Right forelimb (tissue), 1 donor: ENCODE data around the gene CFAP74.

Experiments
- DNase-seq: peaks from one replicate; pipeline ENCODE4 v3.0.0-alpha.2; 2018

The CFAP74 gene

DNA sequence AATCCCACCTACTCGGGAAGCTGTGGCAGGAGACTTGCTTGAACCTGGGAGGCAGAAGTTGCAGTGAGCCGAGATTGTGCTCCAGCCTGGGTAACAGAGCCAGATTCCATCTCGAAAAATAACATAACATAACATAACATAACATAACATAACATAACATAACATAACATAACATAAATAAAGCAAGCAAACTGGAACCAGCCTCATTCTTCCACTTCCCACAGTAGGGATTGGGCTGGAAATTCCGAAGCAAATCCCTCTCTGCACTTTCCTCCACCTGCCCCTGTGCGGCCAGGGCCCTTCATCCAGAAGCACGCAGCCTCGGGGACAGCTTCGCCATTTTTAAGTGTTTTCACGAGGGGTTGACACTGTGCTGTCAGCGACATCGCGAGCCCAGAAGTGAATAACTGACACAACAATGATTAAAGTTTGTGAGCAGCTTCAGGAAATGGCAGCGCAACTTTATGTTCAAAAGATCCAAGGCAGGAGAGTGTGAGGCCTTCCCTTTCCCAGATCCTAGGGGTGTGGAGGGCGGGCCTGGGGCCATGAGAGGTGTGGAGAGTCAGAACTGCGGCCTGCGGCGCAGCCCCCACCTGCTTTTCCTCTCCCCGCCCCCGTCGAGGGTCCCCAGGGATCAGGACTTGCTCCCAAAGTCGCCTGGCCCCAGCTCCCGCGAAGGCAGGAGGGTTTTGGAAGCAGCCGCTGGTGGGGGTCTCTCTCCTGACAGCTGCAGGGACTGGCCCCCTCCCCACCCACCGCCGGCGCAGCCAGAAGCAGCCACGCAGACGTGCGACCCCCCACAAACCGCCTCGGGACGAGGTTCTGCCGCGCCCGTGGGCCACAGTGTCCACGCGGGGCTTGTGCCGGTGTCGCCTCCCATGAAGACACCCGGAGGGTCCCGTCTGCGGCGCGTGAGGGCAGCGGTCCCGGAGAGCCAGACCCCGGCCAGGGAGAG lies 14.9 kb upstream of the CFAP74 start:
- no peak for DNase-seq

DNA sequence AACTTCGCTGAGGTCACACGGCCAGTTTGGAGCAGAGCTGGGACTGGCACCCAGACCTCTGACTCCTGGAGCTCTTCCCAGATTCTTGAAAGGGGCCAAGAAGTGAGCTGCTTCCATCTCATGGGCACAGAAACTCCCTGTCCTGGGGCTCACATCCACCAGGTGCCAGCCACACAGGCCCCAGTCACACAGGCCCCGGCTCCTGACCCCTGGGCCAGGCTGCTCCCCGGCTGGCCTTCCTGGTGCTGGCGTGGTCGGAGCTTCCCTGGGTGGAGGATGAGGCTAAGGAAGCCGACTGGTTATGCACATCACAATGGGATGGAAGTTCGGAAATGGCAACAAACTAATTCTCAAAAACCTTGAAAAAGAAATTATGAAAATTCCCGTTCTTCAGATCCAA lies 12.5 kb upstream of the CFAP74 start:
- no peak for DNase-seq

DNA sequence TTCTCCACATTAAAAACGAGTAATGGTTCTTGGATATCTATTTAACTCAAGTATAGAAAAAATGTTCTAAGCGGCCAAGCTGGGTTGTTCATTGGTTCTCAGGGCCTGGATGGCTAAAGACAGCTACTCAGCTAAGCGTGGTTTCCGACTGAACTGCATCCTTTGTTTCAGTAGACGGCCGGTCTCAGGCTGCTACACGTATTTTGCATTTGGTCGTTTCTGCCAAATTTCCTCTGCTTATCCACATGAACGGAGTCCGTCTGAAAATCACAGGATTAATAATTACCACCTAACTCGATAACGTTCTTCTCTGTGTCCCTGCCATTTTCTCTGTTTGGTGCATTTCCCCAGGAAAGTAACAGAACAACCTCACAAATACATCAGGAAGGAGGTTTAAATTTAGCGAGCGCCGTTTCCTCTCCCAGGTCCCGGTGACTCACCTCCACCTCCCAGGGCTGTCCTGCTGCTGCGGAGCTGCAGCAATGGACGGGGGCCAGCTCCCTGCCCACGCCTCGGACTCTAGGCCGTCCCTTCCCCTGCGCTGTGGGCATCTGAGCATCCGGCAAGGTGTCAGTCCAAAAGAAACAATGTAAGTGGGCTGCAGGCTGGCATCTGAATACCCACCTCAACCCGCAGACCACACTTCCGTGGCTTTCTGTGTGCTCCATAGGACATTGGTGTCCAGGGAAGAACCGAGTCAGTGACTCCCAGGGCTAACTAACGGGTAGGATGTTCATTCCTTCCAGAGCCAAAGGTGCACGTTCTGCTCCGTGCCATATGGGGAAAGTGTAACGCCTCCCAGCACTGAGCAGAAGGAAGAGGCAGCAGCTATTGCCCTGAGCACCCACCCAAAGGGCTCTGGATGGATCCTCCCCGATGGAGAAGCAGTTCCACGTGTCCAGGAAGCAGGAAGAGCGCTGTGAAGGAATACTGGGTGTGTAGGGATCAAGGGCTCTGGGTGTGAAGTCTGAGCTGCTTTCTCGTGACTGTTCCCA lies 11.5 kb upstream of the CFAP74 start:
- DNase-seq = no peak

DNA sequence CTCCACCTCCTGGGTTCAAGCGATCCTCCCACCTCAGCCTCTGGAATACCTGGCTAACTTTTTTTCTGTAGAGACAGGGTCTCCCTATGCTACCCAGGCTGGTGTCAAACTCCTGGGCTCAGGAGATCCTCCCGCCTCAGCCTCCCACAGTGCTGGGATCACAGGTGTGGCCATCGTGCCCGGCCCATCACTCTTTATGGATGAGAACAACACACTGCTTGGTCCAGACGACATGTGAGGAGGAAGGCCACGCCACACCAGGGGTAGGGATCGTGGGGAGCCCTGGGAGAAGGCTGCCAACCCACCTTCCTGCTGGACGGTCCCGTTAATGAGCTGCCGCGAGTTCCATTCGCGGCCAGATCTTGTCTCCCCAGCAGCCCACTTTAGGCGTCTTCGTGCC lies 10.6 kb upstream of the CFAP74 start:
- no peak for DNase-seq

DNA sequence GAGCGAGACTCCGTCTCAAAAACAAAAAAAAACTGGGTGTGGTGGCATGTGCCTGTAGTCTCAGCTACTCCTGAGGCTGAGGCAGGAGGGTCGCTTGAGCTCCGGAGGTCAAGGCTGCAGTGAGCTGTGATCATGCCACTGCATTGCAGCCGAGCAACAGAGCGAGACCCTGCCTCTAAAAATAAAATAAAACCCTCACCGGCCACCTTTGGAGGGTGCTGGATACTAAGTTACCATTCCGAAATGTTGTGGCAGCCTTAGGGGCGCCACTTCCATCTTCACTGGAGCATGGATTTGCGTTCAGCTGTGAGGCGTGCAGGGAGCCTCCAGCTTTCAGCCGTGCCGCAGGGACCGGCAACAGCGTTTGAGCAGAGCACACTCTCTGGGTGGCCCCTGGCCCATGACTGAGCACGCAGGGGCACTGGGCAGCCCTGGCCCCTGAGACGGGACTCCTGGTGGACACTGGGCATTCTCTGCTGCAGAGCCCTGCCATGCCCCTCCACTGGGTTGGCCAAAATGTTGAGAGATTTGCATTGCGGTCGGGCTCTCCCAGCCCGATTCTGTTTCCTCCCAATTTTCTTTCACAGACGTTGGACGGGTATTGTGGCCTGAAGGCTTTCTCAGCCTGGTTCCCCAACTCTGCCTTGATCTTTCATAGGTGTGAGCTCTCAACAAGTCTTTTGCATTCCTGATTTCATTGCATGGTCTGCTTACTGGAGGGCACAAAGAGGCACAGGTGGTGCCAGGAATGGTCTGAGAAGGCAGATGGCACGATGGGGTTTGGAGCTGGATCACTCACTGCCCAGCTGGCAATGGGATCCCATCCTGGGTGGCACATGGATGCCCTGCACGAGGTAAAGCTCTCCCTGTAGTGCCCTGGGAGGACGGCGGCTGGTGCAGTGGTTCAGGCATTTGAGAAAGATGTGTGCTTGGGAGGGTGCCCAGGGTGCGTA lies 5.8 kb upstream of the CFAP74 start:
- DNase-seq = no peak

DNA sequence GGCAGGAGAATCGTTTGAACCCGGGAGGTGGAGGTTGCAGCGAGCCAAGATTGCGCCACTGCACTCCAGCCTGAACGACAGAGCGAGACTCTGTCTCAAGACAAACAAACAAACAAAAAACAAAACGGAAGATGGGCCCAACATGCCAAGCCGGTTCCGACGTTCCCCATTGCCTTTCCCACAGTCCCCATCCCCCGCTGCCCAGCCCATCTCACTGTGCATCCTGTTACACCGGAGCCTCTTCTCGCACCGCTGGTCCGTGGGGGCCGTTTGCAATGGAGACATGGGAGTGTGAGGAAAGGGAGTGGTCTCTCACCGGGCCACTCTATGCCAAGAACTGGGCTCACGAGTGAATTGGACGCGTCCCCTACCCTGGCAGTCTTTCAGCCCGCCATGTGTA lies 1.3 kb upstream of the CFAP74 start:
- DNase-seq = no peak

DNA sequence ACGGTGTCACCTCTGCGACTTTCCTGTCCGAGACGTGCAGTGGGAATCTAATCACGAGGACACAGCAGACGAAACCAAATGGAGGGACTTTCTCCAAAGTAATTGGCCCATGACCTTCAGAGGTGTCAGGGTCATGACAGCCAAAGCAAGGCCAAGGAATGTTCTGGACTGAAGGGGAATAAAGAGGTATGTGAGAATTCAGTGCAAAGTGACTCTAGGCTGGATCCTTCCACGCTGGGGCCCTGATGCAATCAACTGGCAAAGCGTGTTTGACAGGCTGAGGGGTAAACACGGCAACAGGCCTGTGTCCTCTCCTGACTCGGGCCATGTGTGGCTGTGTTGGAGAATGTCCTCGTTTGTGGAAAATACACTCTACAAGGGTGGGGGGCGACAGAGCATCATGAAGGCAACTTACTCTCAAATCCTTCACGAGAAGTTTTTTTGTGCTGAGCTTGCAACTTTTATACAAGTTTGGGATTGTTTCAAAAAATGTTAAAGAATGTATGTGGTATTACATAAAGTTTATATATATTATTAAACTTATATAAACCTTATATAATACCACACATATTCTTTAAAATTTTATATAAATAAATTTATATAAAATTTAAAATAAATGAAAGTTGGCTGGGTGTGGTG lies 1.7 kb downstream of the CFAP74 start:
- no peak for DNase-seq

DNA sequence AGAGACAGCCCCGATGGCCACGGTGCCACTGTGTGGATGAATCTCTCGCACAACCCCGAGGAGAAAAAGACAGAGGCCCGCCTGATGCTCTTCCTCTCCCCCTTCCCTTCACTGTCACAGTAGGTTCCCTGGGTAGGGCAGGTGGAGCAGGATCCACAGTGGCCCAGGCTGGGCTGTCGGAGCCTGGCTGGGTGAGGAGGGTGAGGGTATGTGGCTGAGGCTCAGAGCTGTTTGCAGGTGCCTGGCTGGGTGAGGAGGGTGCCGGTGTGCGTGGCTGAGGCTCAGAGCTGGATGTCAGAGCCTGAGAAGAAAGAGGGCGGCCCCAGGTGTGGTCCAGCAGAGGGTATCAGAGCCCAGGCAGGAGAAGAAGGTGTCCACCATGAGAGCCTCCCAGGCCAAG lies 2.7 kb downstream of the CFAP74 start:
- DNase-seq = no peak

DNA sequence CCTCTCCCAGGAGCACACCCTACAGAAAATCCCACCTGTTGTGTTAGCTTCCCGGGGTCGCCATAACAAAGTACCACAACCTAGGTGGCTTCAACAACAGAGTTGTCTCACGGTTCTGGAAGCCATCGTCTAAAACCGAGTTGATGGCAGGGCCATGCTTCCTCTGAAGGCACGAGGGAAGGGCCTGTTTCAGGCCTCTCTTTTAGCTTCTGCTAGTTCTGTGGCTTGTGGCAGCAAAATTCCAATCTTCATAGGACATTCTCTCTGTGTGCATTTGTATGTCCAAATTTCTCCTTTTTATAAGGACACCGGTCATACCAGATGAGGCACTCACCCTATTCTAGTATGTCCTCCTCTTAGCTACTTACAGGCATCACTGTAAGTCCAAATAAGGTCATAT lies 3.2 kb downstream of the CFAP74 start:
- no peak for DNase-seq

DNA sequence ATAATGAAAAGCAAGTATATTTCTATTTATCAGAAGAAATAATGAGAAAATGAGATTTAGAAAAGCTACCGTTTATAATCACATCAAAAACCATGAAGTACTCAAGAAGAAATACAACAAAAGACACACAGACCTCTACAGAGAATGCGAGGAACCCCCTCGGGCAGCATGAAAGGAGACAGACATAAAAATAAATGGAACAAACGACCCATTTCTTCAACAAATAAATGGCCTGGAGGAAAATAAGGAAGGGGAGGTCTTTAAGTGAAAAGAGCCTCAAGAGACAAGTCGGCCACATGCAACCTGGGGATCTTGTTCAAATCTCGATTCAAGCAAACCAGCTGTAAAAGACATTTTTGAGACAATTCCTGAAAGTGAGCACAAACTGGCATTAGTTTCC lies 6.0 kb downstream of the CFAP74 start:
- DNase-seq = no peak

DNA sequence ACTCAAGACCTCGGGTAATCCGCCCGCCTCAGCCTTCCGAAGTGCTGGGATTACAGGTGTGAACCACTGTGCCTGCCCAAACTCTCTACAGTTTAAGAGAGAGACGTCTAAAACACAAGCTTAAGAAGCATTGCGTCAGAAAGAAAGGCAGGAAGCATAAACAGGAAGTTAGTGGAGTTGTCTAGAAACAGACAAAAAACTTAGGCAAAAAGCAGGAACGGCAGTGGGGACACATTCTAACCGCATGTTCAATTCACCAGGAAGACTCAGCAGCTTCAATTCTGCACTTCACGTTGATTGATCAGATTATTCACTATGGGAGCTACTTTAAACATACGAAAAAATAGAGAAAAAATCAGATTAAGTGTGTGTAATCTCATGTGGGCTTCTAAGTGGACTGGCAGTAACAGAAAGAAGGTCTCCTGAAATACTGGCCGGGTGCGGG lies 7.4 kb downstream of the CFAP74 start:
- no peak for DNase-seq

DNA sequence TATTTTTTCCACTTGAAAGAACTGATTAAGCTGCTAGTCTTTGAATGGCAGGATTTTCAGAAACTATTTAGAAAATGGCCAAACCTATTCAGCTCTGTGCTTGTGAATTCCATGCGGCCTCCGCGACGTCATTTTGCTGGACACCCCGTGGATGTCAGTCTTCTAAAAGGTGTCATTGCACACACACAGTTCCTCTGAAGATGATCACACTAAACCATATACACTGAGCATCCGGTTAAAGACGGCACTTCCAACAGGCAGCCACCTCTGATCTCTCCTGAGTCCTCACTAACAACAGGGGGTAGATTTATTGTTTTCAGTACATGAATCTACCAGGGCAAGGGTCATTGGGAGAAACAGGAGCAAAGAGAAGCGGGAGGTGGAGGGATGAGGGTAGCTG lies 9.1 kb downstream of the CFAP74 start:
- DNase-seq = no peak

DNA sequence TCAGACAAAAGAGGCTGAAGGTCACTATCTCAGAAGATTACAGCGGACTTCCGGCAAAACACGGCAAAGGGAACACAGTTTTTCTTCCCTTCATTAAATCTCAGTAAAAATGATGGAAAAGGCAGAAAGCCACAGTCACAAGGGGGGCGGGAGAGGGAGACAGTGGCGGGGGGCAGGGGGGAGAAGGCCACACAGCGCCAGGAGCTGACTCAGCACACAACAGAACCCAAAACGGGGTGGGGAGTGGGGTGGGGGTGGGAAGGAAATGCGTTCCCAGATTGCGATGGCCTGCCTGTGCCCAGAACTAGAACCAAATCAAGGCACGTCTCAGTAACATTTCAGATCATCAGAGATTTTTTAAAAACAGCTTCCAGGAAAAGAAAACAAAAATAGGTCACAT lies 13.4 kb downstream of the CFAP74 start:
- DNase-seq = peak; percentile 63

DNA sequence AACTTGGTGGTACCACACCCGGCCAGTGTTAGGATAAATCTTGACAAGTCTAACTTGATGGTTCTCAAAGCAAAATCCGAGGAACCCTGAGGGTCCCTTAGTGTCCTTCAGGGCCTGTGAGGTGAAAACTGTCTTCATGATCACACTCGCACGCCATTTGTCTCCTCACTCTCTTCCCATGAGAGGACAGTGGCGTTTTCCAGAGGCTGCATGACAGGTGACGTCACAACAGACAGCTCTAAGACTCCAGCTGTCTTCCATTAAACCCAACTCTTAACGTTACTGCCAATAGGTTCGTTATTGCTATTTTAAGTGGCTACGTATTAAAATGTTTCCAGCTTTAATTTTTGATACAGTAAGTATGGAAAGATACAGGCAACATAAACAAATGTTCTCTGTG lies 13.8 kb downstream of the CFAP74 start:
- no peak for DNase-seq

DNA sequence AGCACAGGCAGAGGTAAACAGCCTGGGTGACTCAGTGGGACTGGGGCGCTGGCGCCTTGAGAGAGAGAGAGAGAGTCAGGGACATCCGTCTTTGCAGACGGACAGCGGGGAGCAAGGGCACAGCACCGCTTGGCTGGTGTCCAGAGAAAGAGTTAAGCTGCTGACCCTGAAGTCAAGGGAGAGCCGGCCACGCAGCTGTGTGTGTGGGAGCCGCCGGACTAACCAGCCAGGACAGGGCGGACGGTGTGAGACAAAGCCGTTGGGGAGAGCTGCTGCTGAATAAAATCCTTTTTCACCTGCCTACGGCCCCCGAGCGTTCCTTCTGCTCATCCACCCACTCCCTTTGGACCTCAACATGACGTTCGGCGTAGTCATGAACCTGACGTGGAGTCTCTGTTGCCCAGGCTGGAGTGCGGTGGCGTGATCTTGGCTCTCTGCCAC lies 14.5 kb downstream of the CFAP74 start:
- DNase-seq = no peak

DNA sequence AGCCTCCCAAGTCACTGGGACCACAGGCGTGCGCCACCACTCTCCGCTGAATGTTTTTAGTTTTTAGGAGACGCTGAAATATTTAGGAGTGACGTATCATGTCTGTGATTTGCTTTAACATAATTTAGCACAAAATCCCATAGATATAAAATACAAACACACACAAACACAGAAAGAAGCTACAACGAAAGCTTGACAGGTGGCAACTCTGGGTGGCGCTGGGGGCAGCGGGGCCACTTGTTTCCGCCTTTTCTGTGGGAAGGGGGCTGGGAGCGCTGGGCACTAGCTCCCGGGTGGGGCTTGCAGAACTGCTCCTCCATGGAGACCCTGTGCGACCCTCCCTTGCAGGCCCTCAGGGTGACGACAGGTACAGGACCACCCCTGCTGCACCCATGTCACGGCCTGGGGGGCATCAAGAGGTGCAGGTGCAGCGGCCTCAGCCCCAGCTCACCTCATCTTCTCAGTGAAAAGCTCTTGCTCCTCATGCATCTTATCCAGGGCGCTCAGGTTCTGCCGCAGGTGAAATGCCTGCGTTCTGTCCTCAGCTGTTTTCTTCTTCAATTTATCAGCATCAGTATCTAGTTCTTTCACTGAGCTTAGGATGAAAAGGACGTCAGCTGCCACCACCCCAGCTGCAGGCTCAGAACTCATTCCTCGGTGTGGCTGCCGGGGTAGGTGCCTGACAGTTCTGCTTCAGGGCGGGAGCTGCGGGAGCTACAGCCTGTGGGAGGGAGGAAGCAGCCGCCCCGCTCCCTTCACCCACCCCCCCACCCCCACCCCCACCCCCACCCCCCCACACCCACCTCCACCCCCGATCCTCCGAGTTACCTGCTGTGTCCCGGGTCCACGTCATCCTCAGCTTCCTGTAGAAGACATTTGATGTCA lies 15.3 kb downstream of the CFAP74 start:
- DNase-seq = no peak

DNA sequence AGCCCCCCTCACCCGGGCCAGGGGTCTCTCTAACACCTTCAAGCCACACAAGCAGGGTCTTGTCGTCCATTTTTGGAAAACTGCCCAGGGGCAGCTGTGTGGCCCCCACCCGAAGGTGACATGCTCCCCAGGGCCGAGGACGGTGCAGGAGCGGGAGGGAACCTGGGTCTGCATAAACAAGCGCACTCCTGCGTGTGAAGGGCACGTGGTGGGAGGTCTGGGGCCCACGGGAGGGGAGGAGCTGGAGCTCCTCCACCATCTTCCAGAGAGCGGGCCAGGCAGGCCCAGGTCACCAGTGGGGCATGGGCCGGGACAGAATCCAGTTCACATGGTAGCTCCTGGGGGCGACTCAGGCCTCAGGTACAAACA lies 16.5 kb downstream of the CFAP74 start:
- DNase-seq = no peak

DNA sequence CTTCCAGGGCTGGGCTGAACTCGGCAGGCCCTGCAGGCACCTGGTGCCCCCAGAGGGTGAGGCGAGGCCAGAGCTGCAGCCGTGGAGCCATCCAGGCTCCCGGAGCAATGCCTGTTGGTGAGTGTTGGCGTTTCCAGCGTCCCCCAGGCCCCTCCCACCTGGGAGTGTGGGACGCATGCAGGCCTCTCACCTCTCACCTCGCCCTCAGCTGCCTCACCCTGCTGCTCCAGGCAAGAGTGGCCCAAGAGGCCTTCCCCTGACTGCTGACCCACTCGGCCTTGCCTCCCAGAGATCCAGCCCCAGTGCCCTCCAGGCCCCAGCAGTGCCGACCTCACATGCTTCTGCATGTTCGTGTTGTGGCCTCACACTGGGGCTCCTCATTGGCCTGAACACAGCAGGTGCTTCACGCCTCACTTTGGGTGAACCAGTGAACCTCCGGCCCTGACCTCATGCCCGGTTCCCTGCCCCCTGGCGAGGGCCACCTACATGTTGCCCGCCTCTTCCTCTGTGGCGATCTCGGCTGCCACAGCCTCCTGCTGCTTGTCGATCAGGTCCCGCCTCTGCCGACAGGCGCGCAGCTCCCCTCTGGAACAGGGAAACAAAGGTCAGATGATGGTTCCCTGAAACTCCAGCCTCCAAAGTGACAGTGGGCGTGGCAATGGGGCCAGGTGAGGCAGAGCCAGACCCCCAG lies 17.0 kb downstream of the CFAP74 start:
- DNase-seq = no peak

DNA sequence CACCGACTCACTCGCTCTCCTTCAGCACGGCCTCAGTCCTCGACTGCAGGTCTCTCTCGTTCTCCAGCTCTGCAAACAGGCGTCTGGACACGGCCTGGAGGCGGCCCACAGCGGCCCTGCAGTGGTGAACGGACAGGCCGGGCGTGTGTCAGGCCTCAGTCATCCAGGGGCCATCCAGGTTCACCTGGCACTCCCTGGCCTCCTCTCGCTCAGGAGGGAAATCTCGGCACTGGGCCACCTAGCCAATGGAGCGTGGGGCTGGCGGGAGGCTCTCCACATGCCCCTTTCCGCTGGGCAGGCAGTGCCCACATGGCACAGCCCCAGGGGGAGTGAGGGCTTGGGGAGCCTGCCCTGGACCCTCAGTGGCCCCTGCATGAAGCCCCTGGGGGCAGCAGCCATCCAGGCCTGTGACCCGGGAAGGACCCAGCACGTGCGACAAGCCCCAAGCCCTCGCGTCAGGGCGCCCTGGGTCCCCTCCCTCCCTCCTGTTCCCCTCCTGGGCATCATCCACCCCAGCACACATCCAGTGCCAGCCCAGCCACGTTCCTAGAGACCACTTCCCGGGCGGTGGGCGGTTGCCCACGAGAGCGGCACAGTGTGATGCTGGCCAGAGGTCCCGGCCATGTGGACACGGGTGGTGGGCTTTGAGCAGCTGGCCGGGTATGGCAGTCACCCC lies 18.1 kb downstream of the CFAP74 start:
- peak; percentile 31 for DNase-seq
